HepG2 (cell line): ENCODE results near the gene TMEM198. TPM values are rescaled to one million over a fixed set of nuclear protein-coding genes. Genes with fewer than 3 reads are reported as not detected.

Experiments
- CCDC6 ChIP-seq: sonication (generic); formaldehyde crosslinking; IDR thresholded peaks from 2 replicates; pipeline ENCODE4 v1.8.1; 2022; ENCODE audit warnings: mild to moderate bottlenecking, missing genetic modification reagents, moderate library complexity
- ELF3 ChIP-seq: IDR thresholded peaks from 2 replicates; pipeline ENCODE4 v1.6.1; 2016; ENCODE audit warnings: missing genetic modification reagents, missing compliant biosample characterization
- FOXA3 ChIP-seq: IDR thresholded peaks from 2 replicates; pipeline ENCODE4 v1.6.1; 2016; ENCODE audit warnings: missing genetic modification reagents, missing compliant biosample characterization
- FOXK2 ChIP-seq: fragments of 450-650 bp; IDR thresholded peaks from 2 replicates; pipeline ENCODE4 v1.6.1; 2016
- HES4 ChIP-seq: sonication (generic); formaldehyde crosslinking; IDR thresholded peaks from 2 replicates; pipeline ENCODE4 v1.9.0; 2021; ENCODE audit warnings: mild to moderate bottlenecking, missing genetic modification reagents, borderline replicate concordance
- MEIS2 ChIP-seq: sonication (generic); formaldehyde crosslinking; IDR thresholded peaks from 2 replicates; pipeline ENCODE4 v1.9.0; 2021; ENCODE audit warnings: mild to moderate bottlenecking, missing genetic modification reagents
- MYC ChIP-seq: sonication (generic); formaldehyde crosslinking; IDR thresholded peaks from 2 replicates; pipeline ENCODE4 v1.9.0; 2021; ENCODE audit warnings: missing genetic modification reagents, borderline replicate concordance
- NBN ChIP-seq: fragments of 450-650 bp; conservative IDR thresholded peaks from 2 replicates; pipeline ENCODE4 v1.6.1; 2017
- NFYC ChIP-seq: IDR thresholded peaks from 2 replicates; pipeline ENCODE4 v1.6.1; 2016; ENCODE audit warnings: missing genetic modification reagents, missing compliant biosample characterization
- ZNF549 ChIP-seq: sonication (generic); formaldehyde crosslinking; IDR thresholded peaks from 2 replicates; pipeline ENCODE4 v1.5.0; 2020; ENCODE audit warnings: missing genetic modification reagents
- ZNF614 ChIP-seq: IDR thresholded peaks from 2 replicates; pipeline ENCODE4 v1.6.1; 2018; ENCODE audit warnings: missing biosample characterization, missing genetic modification reagents, inconsistent platforms, borderline replicate concordance
- ZNF782 ChIP-seq: sonication (generic); formaldehyde crosslinking; IDR thresholded peaks from 2 replicates; pipeline ENCODE4 v1.4.0; 2020; ENCODE audit warnings: missing genetic modification reagents, mild to moderate bottlenecking, borderline replicate concordance
- polyA plus RNA-seq, 8 experiments: library from polyadenylated mRNA; depleted of rRNA in 3 of 8; stranded (reverse) in 7 of 8; unstranded in 1 of 8; fragments of >200 nt; fragmentation: Illumina TruSeq in 4 of 8; extraction: Trizol in 4 of 8; gene quantifications; 2 replicates each; pipeline versions ENCODE4 v1.2.1 to v1.2.3, GENCODE V29; 2011 to 2016; ENCODE audit warnings: low read depth in 4 of 8, missing spikeins in 1 of 8, mixed read lengths in 1 of 8; ENCODE audit not compliant: insufficient read depth in 1 of 8
- total RNA-seq, 5 experiments: library from RNA; depleted of rRNA; stranded (reverse); fragments of >200 nt; fragmentation: Illumina TruSeq; extraction: Trizol; gene quantifications; 2 replicates each; pipeline ENCODE4 v1.2.3, GENCODE V29; 2016; ENCODE audit warnings: low read depth in 1 of 5
- TF ChIP-seq, protein P1 (sequence below): sonication (generic); formaldehyde crosslinking; IDR thresholded peaks from 2 replicates; pipeline ENCODE4 v1.5.0; 2020; ENCODE audit warnings: mild to moderate bottlenecking, missing genetic modification reagents

TMEM198 gene
- total and polyA plus RNA-seq, 2 of the 13 experiments (the other 11 are each of a cell fraction or from before 2014, with no cell fraction given) = 17.3 to 23.5 TPM

DNA sequence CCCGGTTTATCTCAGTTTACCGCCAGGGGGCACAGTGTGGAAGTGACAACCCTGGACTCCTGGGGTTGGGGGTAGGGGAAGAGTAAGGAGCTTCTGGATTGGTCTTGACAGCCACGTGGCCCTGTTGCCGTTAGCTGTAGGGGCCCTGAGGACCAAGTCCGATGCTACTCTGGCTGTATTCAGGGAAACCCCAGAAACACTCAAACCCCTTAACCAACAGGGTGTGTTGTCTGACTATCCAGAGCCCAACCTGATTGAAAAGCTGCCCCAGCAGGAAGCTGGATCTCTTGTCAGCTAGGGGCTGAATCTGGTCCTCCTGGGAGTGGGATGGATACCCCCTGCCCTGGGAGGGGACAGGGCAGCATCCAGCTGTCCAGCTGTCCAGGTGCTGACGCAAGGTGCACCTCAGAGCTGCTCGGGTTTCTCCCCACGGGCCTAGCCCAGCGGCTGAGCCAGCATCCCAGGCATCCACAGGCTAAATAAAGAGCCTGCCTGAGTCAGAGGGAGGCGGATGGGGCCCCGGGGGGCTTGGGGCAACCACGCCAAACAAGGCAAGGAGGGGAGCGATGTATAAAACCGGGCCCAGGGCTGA, 48.2 kb upstream of the TMEM198 start (continued):
- peak; percentile 73 for TF ChIP-seq NFYC
- TF ChIP-seq HES4 (CRISPR knock-in tag) = 0 out of 2 replicates have a peak, but pooled peaks have one; percentile 58
- TF ChIP-seq, protein P1, sequence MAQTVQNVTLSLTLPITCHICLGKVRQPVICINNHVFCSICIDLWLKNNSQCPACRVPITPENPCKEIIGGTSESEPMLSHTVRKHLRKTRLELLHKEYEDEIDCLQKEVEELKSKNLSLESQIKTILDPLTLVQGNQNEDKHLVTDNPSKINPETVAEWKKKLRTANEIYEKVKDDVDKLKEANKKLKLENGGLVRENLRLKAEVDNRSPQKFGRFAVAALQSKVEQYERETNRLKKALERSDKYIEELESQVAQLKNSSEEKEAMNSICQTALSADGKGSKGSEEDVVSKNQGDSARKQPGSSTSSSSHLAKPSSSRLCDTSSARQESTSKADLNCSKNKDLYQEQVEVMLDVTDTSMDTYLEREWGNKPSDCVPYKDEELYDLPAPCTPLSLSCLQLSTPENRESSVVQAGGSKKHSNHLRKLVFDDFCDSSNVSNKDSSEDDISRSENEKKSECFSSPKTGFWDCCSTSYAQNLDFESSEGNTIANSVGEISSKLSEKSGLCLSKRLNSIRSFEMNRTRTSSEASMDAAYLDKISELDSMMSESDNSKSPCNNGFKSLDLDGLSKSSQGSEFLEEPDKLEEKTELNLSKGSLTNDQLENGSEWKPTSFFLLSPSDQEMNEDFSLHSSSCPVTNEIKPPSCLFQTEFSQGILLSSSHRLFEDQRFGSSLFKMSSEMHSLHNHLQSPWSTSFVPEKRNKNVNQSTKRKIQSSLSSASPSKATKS (CRISPR knock-in tag) = no peak
- TF ChIP-seq CCDC6 = no peak
- TF ChIP-seq FOXK2 = peak; percentile 66
- TF ChIP-seq MYC (CRISPR knock-in tag) = peak; percentile 39; the same call in 1 of the 2 replicates
- peak; percentile 33; the same call in 1 of the 2 replicates for TF ChIP-seq ELF3 (CRISPR knock-in tag)
- TF ChIP-seq NBN = no peak
- peak; percentile 54; the same call in 1 of the 2 replicates for TF ChIP-seq ZNF614 (CRISPR knock-in tag)
- TF ChIP-seq MEIS2 (CRISPR knock-in tag) = peak; percentile 73; the same call in 1 of the 2 replicates
- no peak for TF ChIP-seq ZNF549 (CRISPR knock-in tag)
- TF ChIP-seq ZNF782 (CRISPR knock-in tag) = 0 out of 2 replicates have a peak, but pooled peaks have one; percentile 69
- TF ChIP-seq FOXA3 (CRISPR knock-in tag) = 0 out of 2 replicates have a peak, but pooled peaks have one; percentile 18
